Activated T-helper 1 cell treated with anti-CD3 and anti-CD28 coated beads, Interleukin-12 subunit alpha, Interleukin-12 subunit beta, Interleukin-2, Interleukin-4 antibody, amounts not matched to agents 30 ng/mL and 10 ng/mL and 1 ng/mL, durations not matched to agents 14 hours and 24 hours and 36 hours (primary cell): ENCODE data around the gene FAM50A. TPM values are rescaled to one million over a fixed set of nuclear protein-coding genes. Genes with fewer than 3 reads are reported as not detected.

Experiments used
- DNase-seq: peaks from one replicate; pipeline ENCODE4 v3.0.0; 2021; ENCODE audit warnings: low spot score
- H3K27ac Mint-ChIP-seq: one replicate; pipeline ENCODE4 v1.8.0; 2021; ENCODE audit warnings: mild to moderate bottlenecking, mixed read lengths
- H3K27me3 Mint-ChIP-seq: one replicate; pipeline ENCODE4 v1.8.0; 2022; ENCODE audit warnings: mild to moderate bottlenecking, moderate library complexity, mixed read lengths; ENCODE audit not compliant: insufficient read depth
- H3K36me3 Mint-ChIP-seq: one replicate; pipeline ENCODE4 v1.8.0; 2021; ENCODE audit warnings: low read depth, mixed read lengths
- H3K4me1 Mint-ChIP-seq: one replicate; pipeline ENCODE4 v1.8.0; 2021; ENCODE audit warnings: low read depth, mixed read lengths
- H3K4me3 Mint-ChIP-seq: one replicate; pipeline ENCODE4 v1.8.0; 2021; ENCODE audit warnings: mild to moderate bottlenecking, moderate library complexity, mixed read lengths
- H3K9me3 Mint-ChIP-seq: one replicate; pipeline ENCODE4 v1.8.0; 2021; ENCODE audit warnings: mixed read lengths
- intact Hi-C: fragments of 100-400 bp; cut with micrococcal nuclease; formaldehyde crosslinking; loops from one replicate; pipeline ENCODE4 v1.15.1; 2024
- total RNA-seq: library from RNA; stranded (reverse); gene quantifications from 2 replicates; pipeline ENCODE4 v1.2.3, GENCODE V29; 2022

FAM50A gene
- total RNA-seq, 1 donor from 2014 or later, result 95.4 TPM

DNA sequence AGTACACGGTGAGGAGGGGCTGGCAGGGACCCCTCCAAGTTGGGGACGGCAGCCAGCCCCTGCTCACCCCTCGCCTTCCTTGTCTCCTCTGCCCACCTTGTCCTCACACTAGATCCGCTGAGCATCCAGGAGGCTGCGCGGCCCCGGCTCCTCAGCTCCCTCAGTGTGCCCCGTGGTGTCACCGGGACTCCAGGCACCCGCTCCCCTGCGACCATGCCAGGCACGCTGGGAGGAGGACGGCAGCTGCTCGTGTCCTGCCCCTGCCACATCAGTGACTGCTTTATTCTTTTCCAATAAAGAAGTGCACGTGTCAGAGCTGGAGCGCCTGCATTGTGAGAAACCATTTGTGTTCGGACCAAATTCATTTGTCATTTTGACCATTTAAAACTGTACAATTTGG is 6.4 kb downstream of the FAM50A start:
- Mint-ChIP-seq H3K27me3 (no peaks in the 10 kb centered on the region), H3K4me1 (no peaks in the 10 kb centered on the region), H3K4me3 (no peak overlapping the region), H3K27ac (no peak overlapping the region), H3K9me3 (no peaks in the 10 kb centered on the region), H3K36me3 (peaks cover 20% of the 10 kb centered on the region)
- DNase-seq, result no peak
- intact Hi-C loops, result no loop called here

DNA sequence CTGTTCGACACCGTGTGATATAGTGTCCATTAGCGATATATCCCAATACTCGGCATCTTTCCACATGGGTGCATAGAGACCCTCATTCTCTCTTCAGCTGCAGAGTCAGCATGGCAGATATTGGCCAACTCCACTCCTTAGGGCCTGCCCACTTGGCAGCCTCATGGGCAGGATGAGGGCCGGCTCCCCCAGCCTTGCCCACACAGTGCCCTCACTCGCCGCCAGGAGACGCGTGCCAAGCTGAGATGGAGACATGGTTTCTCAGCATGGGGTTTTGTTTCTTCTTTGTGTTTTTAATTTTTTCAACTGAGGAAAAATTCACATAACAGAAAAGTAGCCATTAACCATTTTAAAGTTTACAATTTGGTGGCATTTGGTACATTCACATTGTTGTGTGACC is 8.9 kb downstream of the FAM50A start:
- no peak overlapping the region for H3K27ac Mint-ChIP-seq
- peaks cover 5% of the 10 kb centered on the region for H3K4me1 Mint-ChIP-seq
- no peaks in the 10 kb centered on the region for H3K9me3 Mint-ChIP-seq
- H3K4me3 Mint-ChIP-seq, result no peak overlapping the region
- DNase-seq, result no peak
- H3K36me3 Mint-ChIP-seq, result peaks cover 14% of the 10 kb centered on the region
- no peaks in the 10 kb centered on the region for H3K27me3 Mint-ChIP-seq
- intact Hi-C loops, result no loop called here

DNA sequence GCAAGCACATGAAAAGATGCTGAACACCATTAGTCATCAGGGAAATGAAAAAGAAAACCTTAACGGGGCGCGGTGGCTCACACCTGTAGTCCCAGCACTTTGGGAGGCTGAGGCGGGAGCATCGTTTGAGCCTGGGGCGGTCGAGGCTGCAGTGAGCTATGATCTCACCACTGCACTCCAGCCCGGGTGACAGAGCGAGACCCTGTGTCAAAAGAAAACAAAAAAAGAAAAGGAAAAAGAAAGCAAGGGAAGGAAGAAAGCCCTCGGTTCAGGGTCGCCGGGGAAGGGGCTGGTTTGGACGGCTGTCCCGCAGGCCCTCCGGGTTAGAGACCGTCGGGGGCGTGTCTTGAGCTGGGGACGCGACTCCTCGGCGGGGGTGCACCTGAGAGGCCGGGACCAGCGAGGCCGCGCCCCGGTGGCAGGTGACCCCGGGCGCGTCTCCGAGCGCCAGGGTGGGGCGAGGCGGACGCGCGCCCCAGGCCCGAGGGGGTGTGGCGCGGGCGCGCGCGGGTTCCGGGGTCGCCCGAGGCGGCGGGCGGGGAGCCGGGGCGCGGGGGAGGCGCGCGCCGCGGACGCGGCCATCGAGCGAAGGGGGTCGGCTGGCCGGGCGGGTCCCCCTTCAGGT is 13.7 kb downstream of the FAM50A start:
- H3K36me3 Mint-ChIP-seq, result peaks cover 11% of the 10 kb centered on the region
- DNase-seq, result peak; percentile 39
- no peaks in the 10 kb centered on the region for H3K9me3 Mint-ChIP-seq
- no peaks in the 10 kb centered on the region for H3K27me3 Mint-ChIP-seq
- peak overlapping the region; percentile 96 for H3K4me3 Mint-ChIP-seq
- intact Hi-C loops, result no loop called here
- H3K4me1 Mint-ChIP-seq, result peaks cover 5% of the 10 kb centered on the region
- peak overlapping the region; percentile 94 for H3K27ac Mint-ChIP-seq

DNA sequence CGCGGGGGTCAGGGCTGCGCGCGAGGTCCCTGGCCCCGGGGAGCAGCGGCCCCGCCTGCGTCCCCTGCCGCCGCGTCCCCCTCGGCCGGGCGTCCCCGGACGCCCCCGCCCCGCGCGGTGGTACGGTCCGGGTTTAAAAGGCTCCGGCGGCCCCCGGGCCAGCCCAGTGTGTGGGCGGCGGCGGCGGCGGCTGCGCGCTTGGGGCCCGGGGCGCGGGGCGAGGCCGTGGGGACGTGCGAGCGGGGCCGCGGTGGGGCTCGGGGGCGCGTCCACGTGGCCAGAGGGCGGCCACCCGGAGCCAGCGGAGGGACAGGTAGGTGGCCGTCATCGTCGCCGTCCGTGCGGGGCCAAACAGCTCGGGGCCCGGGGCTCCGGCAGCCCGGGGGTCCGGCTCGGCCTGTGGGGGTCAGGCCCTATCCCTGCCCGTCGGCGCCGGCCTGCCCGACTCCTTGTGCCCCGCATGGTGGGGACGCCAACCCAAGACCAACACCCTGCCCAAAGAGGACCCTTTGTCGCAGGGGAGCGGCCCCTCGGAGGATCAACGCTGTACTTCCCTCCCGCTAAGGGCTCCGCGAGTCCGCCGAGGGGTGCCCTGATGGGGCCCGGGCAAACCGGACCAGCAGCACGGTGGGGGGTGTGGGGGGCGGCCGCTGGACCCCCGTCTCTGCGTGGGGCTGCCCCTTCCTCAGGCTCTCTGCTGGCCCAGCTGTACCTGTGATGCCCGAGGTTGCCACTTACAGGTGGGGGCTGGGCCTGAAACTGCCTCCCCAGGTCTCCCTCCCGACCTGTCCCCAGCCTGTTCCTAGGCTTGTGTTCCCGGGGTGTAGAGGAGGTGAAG is 14.4 kb downstream of the FAM50A start, which contains the start of gene PLXNA3:
TSS of gene PLXNA3 (plus strand) at position 166 of the 838 bp plus-strand sequence. CDS start 1,903 bp downstream, outside the sequence.
- H3K36me3 Mint-ChIP-seq, result peaks cover 9% of the 10 kb centered on the region
- H3K27me3 Mint-ChIP-seq, result no peaks in the 10 kb centered on the region
- intact Hi-C loops, result no loop called here
- H3K4me3 Mint-ChIP-seq, result peak within 1 kb of the TSS; percentile 96
- peak within 1 kb of the TSS; percentile 94 for H3K27ac Mint-ChIP-seq
- peaks cover 5% of the 10 kb centered on the region for H3K4me1 Mint-ChIP-seq
- DNase-seq, result peak; percentile 38
- no peaks in the 10 kb centered on the region for H3K9me3 Mint-ChIP-seq

DNA sequence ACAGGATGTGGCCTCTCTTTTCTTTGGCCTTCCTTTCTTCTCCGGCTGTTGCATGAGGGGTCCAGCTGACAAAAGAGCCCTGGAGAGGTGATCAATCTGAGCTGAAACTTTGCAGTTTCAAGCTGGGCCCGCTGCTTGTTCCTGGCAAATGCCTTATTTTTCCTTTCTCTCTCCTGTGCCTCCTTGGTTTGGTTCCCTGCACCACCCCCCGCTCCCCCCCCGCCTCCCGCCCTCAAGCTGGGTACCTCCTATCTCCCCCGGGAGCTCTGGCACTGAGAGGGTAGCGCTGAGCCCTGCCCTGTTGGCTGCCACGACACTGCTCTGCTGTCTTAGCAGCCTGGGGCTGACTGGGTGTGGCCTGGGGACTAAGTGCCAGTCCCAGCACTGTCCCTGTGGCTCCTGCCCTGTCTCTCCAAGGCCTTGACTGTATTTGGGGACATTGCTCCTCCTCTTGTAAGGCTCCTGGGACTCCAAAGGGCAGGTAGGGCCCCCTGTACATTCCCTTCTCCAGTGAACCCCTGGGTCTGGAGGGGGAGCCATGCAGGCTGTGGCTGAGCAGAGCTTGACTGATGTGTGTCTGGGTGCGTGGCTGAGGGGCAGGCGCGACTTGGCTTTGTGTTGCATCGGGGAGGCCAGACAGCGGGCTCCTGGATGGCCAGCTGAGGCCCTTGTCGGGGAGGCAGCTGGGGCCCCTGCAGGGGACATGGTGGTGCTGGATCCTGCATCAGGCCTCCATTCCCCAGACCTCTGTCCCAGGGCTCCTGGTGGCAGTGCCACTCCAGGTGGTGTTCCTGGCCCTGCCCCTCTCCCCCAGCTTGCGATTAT is 15.2 kb downstream of the FAM50A start:
- Mint-ChIP-seq H3K9me3 (no peaks in the 10 kb centered on the region), H3K4me3 (peak overlapping the region; percentile 83), H3K27ac (peak overlapping the region; percentile 48), H3K4me1 (peaks cover 5% of the 10 kb centered on the region), H3K36me3 (peaks cover 7% of the 10 kb centered on the region), H3K27me3 (no peaks in the 10 kb centered on the region)
- intact Hi-C loops, result no loop called here
- no peak for DNase-seq

DNA sequence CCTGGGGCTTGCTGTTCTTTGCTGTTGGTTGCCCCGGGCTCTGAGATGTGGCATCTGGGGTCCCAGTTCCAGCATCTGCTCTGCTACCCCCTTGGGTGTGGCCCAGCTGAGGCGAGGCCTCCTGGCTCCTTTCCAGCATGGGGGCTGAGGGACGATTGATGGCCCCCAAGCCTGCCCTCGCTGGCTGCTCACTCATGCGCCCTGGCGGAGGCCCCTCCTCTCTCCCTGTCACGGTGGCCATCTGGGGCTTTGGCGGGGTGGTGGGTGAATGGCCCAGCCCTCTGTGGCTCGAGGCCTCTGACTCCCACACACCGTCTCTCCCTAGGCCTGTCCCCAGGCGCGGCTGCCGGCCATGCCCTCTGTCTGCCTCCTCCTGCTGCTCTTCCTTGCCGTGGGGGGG is 15.9 kb downstream of the FAM50A start:
- no peak for DNase-seq
- no peaks in the 10 kb centered on the region for H3K27me3 Mint-ChIP-seq
- peaks cover 5% of the 10 kb centered on the region for H3K4me1 Mint-ChIP-seq
- peak overlapping the region; percentile 83 for H3K4me3 Mint-ChIP-seq
- intact Hi-C loops, result no loop called here
- H3K36me3 Mint-ChIP-seq, result peaks cover 2% of the 10 kb centered on the region
- no peaks in the 10 kb centered on the region for H3K9me3 Mint-ChIP-seq
- H3K27ac Mint-ChIP-seq, result no peak overlapping the region

DNA sequence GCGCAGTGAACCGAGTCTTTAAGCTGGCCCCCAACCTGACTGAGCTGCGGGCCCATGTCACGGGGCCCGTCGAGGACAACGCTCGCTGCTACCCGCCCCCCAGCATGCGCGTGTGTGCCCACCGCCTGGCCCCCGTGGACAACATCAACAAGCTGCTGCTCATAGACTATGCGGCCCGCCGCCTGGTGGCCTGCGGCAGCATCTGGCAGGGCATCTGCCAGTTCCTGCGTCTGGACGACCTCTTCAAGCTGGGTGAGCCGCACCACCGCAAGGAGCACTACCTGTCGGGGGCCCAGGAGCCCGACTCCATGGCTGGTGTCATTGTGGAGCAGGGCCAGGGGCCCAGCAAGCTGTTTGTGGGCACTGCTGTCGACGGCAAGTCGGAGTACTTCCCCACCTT is 16.4 kb downstream of the FAM50A start:
- Mint-ChIP-seq H3K4me1 (peaks cover 5% of the 10 kb centered on the region), H3K9me3 (no peaks in the 10 kb centered on the region), H3K27me3 (no peaks in the 10 kb centered on the region), H3K4me3 (peak overlapping the region; percentile 83), H3K36me3 (peaks cover 2% of the 10 kb centered on the region), H3K27ac (no peak overlapping the region)
- DNase-seq, result no peak
- intact Hi-C loops, result no loop called here

DNA sequence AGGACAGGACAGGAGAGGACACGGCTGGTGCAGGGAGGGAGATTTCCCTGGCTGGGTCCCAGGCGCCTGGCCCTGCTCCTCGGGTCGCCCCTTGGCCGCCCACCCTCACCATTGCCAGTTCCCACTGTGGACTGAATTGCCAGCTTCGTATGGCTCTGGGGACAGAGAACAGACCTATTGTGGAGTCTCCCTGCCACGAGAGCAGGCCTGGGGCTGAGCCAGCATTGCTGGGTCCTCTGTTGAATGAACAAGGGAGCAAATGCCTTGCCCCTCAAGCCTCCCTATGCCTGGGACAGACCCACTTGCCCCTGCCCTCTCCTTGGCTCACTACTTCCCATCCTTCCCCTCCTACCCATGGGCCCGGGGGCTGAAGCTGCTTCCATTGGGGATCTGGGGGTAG is 18.5 kb downstream of the FAM50A start:
- no peak for DNase-seq
- no peaks in the 10 kb centered on the region for H3K27me3 Mint-ChIP-seq
- no peak overlapping the region for H3K4me3 Mint-ChIP-seq
- intact Hi-C loops, result no loop called here
- H3K27ac Mint-ChIP-seq, result no peak overlapping the region
- peaks cover 2% of the 10 kb centered on the region for H3K4me1 Mint-ChIP-seq
- H3K9me3 Mint-ChIP-seq, result no peaks in the 10 kb centered on the region
- H3K36me3 Mint-ChIP-seq, result peaks cover 2% of the 10 kb centered on the region

DNA sequence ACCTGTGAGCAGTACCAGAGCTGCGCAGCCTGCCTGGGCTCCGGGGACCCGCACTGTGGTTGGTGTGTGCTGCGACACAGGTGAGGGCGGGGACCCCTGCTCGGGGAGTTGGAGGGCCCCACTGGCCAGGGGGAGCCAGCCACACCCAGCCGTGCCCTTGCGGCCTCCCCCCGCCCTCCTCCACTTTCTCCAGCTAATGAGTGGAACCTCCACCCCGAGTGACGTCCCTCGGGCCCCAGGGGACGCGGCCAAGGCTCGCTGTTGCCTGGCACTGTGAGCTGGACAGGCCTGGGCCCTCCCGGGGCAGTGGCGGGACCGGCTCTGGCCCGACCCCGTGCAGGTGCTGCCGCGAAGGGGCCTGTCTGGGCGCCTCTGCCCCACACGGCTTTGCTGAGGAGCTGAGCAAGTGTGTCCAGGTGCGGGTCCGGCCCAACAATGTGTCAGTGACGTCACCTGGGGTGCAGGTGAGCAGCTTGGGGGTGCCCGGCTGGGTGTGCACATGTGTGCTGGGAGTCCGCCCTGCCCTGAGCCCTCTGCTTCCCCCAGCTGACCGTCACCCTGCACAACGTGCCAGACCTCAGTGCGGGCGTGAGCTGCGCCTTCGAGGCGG is 19.8 kb downstream of the FAM50A start:
- no peak overlapping the region for H3K4me3 Mint-ChIP-seq
- no peak for DNase-seq
- peaks cover 2% of the 10 kb centered on the region for H3K36me3 Mint-ChIP-seq
- intact Hi-C loops, result no loop called here
- no peaks in the 10 kb centered on the region for H3K4me1 Mint-ChIP-seq
- H3K9me3 Mint-ChIP-seq, result no peaks in the 10 kb centered on the region
- no peaks in the 10 kb centered on the region for H3K27me3 Mint-ChIP-seq
- no peak overlapping the region for H3K27ac Mint-ChIP-seq

DNA sequence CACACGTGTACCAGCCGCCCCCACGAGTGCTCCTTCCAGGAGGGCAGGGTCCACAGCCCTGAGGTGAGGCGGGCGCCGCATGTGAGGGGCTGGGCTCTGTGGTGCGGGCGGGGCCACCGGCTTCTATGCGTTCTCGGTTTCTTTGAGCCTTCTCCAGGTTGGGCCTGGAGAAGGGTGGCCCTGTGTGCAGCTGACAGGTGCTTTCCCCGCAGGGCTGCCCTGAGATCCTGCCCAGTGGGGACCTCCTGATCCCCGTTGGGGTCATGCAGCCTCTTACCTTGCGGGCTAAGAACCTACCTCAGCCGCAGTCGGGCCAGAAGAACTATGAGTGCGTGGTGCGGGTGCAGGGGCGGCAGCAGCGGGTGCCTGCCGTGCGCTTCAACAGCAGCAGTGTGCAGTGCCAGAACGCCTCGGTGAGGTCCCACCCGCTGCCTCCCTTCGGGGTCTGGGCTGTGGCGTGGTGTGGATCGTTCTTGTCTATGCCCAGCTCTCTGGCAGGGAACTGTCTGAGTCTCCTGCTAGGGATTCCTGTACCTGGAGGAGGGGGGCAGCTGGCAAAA is 20.9 kb downstream of the FAM50A start:
- Mint-ChIP-seq H3K9me3 (no peaks in the 10 kb centered on the region), H3K27ac (no peak overlapping the region), H3K36me3 (peaks cover 2% of the 10 kb centered on the region), H3K27me3 (no peaks in the 10 kb centered on the region), H3K4me1 (no peaks in the 10 kb centered on the region), H3K4me3 (no peak overlapping the region)
- intact Hi-C loops, result no loop called here
- no peak for DNase-seq

DNA sequence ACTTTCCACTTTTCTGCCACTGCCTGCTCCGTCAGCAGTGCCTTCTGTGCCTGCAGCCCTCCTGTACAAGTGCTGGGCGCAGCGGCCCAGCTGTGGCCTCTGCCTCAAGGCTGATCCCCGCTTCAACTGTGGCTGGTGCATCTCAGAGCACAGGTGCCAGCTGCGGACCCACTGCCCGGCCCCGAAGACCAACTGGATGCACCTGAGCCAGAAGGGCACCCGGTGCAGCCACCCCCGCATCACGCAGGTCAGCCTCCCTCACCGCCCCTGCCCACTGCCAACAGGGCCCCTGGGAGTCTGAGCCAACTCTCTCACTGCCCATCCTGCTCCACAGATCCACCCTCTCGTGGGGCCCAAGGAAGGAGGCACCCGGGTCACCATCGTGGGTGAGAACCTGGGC is 21.7 kb downstream of the FAM50A start:
- DNase-seq, result no peak
- H3K9me3 Mint-ChIP-seq, result no peaks in the 10 kb centered on the region
- intact Hi-C loops, result no loop called here
- no peak overlapping the region for H3K4me3 Mint-ChIP-seq
- no peaks in the 10 kb centered on the region for H3K4me1 Mint-ChIP-seq
- H3K27me3 Mint-ChIP-seq, result no peaks in the 10 kb centered on the region
- H3K36me3 Mint-ChIP-seq, result peaks cover 2% of the 10 kb centered on the region
- no peak overlapping the region for H3K27ac Mint-ChIP-seq

DNA sequence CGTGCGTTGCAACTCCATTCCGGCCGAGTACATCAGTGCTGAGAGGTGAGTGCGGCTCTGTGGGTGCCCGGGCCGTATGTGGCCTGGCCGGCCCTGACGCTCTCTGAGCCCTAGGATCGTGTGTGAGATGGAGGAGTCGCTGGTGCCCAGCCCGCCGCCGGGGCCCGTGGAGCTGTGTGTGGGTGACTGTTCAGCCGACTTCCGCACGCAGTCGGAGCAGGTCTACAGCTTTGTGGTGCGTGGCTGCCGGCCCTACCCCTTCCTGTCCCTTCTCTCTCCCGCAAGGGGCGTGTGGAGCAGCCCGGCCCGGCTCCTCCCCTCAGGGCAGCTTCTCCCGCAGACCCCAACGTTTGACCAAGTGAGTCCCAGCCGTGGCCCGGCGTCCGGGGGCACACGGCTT is 22.1 kb downstream of the FAM50A start:
- intact Hi-C loops, result no loop called here
- no peak overlapping the region for H3K4me3 Mint-ChIP-seq
- peaks cover 2% of the 10 kb centered on the region for H3K36me3 Mint-ChIP-seq
- H3K27me3 Mint-ChIP-seq, result no peaks in the 10 kb centered on the region
- no peak overlapping the region for H3K27ac Mint-ChIP-seq
- no peaks in the 10 kb centered on the region for H3K9me3 Mint-ChIP-seq
- no peak for DNase-seq
- no peaks in the 10 kb centered on the region for H3K4me1 Mint-ChIP-seq
